Choroid plexus epithelial cell (primary cell): ENCODE data around the gene ASB11.

Source experiments
- DNase-seq: peaks from one replicate; pipeline ENCODE4 v3.0.0-alpha.2; 2010; ENCODE audit warnings: low read depth
- H3K4me3 ChIP-seq: 2 replicates; pipeline ENCODE4 v1.5.1; 2011; ENCODE audit warnings: low read depth, mild to moderate bottlenecking, control low read depth, low read length, moderate library complexity
- TF ChIP-seq, protein P1 (sequence below): conservative IDR thresholded peaks from 2 replicates; pipeline ENCODE4 v1.5.1; 2011; ENCODE audit warnings: low read depth, mild to moderate bottlenecking, control low read depth, inconsistent platforms, low read length, moderate library complexity

ASB11 gene

DNA sequence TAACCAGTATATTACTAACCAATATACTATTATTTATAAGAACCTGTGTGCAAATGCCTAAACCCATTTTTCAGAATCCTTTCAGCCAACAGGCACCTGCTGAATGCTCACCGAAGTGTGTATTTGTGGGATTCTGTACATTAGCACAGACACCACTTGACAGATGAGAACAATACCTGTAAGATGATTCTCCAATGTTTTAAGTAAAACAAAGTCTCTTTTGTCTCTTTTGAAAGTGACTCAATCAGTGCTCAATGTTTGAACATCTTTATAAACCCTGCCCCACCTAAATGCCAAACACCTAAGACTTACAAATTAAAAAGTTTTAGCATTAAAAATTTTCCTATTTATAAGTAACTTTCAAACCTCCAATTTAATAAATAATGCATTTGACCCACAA, 46.3 kb downstream of the ASB11 start:
- no peak for DNase-seq
- TF ChIP-seq, protein P1, sequence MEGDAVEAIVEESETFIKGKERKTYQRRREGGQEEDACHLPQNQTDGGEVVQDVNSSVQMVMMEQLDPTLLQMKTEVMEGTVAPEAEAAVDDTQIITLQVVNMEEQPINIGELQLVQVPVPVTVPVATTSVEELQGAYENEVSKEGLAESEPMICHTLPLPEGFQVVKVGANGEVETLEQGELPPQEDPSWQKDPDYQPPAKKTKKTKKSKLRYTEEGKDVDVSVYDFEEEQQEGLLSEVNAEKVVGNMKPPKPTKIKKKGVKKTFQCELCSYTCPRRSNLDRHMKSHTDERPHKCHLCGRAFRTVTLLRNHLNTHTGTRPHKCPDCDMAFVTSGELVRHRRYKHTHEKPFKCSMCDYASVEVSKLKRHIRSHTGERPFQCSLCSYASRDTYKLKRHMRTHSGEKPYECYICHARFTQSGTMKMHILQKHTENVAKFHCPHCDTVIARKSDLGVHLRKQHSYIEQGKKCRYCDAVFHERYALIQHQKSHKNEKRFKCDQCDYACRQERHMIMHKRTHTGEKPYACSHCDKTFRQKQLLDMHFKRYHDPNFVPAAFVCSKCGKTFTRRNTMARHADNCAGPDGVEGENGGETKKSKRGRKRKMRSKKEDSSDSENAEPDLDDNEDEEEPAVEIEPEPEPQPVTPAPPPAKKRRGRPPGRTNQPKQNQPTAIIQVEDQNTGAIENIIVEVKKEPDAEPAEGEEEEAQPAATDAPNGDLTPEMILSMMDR: no peak
- peak overlapping the region; percentile 5 for H3K4me3 ChIP-seq

DNA sequence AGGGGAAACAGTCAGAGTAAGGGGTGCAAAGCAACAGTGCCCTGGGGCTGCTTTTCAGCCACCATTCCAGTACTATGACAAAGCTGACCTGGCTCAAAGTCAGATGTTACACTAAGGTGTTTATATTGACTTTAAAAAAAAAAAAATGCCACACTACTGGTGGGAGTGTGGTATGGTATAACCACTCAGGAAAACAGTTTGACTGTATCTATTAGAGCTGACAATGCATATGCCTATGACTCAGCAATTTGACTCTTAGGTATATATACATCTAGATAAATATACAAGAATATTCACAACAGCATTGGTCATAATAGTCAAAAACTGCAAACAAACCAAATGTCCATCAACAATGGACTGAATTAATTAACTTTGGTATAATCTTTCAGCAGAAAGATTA, 60.6 kb downstream of the ASB11 start:
- TF ChIP-seq, protein P1: no peak
- no peak overlapping the region for H3K4me3 ChIP-seq
- DNase-seq: no peak

DNA sequence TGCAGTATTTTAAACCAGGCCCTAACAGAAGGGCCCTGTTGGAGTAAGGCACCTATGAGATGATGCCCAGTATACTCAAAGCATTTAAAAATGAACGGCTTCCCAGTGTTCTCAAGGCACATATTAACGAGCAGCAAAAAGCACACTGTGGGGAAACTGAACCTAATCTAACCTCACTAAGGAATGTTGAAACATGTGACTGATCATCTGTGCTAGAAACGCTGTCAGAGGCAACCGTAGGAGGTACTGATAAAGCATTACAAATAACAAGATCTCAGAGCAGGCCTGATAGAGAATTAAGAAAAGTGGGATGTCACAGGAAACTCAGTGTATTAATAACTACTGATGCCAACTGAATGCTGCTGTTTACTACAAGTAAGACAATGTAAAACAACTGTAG, 69.5 kb downstream of the ASB11 start:
- TF ChIP-seq, protein P1: no peak
- DNase-seq: peak; percentile 85
- no peak overlapping the region for H3K4me3 ChIP-seq

DNA sequence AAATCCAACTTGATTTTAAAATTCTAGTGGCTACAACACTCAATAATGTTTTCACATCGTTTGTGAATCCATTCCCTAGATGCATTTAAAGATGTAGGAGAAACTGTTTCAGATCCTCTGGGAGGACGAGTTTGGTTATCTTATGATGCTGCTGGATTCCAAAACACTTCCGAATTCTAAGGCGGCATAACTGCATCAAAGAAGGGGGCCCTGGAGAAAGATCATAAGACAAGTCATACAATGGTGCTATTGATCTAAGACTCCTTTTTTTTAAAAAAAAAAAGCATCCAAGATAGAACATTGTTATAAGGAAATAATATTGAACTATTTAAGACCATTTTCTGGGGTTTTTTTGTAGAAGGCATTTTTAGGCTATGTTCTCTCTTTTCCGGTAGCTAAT, 71.0 kb downstream of the ASB11 start:
- TF ChIP-seq, protein P1: no peak
- no peak for DNase-seq
- no peak overlapping the region for H3K4me3 ChIP-seq

DNA sequence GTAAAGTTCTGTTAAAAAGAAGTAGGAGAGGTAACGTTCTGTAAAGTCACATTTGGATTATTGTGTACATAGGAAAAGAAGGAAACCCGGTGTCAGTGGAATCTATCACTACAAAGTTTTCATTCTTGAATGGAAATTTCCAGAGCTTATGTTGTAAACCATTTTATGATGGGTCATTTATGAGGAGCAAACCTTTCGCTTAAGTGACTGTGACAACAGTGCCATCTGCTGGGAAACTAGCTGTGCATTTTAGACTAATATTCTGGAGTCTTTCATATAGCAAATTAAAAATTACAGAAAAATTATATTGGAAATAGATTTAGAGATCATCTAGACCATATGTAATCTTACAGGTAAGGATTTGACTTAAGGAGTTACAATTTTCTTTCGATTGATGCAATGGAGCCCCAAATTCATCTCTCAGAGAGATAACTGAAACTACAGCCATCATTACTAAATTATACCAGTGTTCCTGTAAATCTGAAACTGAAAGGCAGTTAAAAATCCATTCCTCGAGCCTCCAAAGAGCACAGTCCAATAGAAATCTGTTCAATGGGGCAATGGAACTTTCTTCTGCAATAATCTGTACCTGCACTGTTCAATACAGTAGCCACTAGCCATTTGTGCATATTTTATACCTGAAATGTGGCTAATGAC, 72.4 kb downstream of the ASB11 start:
- H3K4me3 ChIP-seq: no peak overlapping the region
- peak; percentile 76 for DNase-seq
- TF ChIP-seq, protein P1: peak; percentile 57

DNA sequence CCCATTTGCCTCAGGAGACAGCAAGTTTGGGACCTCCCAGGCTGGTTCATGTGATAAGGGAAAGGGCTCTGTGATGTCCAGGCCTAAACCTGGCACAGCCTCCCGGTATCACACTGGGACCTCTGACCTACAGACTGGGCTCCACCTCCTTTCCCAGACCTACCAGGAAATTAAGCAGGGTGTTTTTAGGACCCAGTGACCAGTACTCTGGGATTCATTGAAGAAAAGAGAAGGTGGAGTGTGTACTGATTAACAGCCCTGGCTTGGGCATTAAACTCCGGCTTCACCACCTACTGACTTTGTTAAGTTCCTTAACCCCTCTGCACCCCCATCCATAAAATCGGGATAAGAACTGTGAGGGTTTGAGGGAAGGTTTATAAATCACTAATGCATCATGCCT, 74.1 kb downstream of the ASB11 start:
- no peak for DNase-seq
- H3K4me3 ChIP-seq: no peak overlapping the region
- TF ChIP-seq, protein P1: no peak

DNA sequence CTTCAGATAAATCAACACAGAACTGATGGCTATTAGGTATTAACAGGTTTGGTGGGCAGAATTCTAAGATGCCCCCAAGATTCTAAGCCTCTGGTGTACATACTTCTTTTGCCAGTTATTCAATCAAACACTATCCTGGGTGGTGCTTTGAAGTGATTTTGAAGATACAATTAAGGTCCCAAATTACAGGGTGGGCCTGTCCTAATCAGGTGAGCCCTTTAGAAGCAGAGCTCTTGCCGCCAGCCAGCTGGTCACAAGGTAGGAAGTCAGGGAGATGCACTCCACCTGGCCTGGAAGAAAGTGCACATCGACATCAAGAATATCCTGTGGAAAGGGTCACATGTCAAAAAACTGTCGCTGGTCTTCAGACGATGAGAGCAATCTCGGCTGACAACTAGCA, 75.0 kb downstream of the ASB11 start:
- TF ChIP-seq, protein P1: no peak
- no peak overlapping the region for H3K4me3 ChIP-seq
- DNase-seq: no peak
